NCI-H1930 (cell line): ENCODE data around the gene TNFRSF21.
"Not testable (repeated sequence)": the region's sequence is repeated elsewhere in the genome, so short reads cannot be mapped to it uniquely, and the experiment has no call there.

Experiments used
- DNase-seq, 2 experiments: peaks; one replicate each; lab custom pipeline; 2025; lab: John Stamatoyannopoulos, UW

The TNFRSF21 gene

GRCh38 chr6:47252633-47253032, 57.1 kb downstream of the TNFRSF21 start:
- DNase-seq: no peak

- no peak for DNase-seq
Measured at GRCh38 chr6:47251396-47251795, 58.3 kb downstream of the TNFRSF21 start.

GRCh38 chr6:47250302-47250701, 59.4 kb downstream of the TNFRSF21 start:
- DNase-seq: no peak

GRCh38 chr6:47248446-47248845, 61.3 kb downstream of the TNFRSF21 start:
- no peak for DNase-seq

GRCh38 chr6:47247227-47247797, 62.4 kb downstream of the TNFRSF21 start:
- no peak for DNase-seq

GRCh38 chr6:47246551-47246950, 63.2 kb downstream of the TNFRSF21 start:
- DNase-seq: no peak

GRCh38 chr6:47245745-47246371, 63.8 kb downstream of the TNFRSF21 start:
- DNase-seq: no peak

- DNase-seq: no peak
Measured at GRCh38 chr6:47242483-47243386, 67.0 kb downstream of the TNFRSF21 start.

GRCh38 chr6:47241742-47242482, 67.8 kb downstream of the TNFRSF21 start:
- no peak for DNase-seq

GRCh38 chr6:47240277-47240890, 69.3 kb downstream of the TNFRSF21 start:
- no peak for DNase-seq

- DNase-seq: no peak
Measured at GRCh38 chr6:47239546-47239945, 70.2 kb downstream of the TNFRSF21 start.

GRCh38 chr6:47238456-47238995, 71.2 kb downstream of the TNFRSF21 start:
- DNase-seq: no peak

- DNase-seq: no peak
Measured at GRCh38 chr6:47237196-47237595, 72.5 kb downstream of the TNFRSF21 start.

GRCh38 chr6:47235964-47236760, 73.5 kb downstream of the TNFRSF21 start:
- no peak for DNase-seq

GRCh38 chr6:47235421-47235820, 74.3 kb downstream of the TNFRSF21 start:
- no peak for DNase-seq

GRCh38 chr6:47234266-47234933, 75.3 kb downstream of the TNFRSF21 start:
- DNase-seq: no peak

- no peak for DNase-seq
Measured at GRCh38 chr6:47231151-47231550, 78.6 kb downstream of the TNFRSF21 start.

GRCh38 chr6:47230579-47230978, 79.1 kb downstream of the TNFRSF21 start:
- no peak for DNase-seq

GRCh38 chr6:47229255-47229654, 80.5 kb downstream of the TNFRSF21 start:
- DNase-seq: no peak

GRCh38 chr6:47228093-47228492, 81.6 kb downstream of the TNFRSF21 start:
- not testable (repeated sequence) for DNase-seq
